DND-41 (cell line): ENCODE measurements around the gene POU3F2.

Experiments
- CTCF ChIP-seq: IDR thresholded peaks from 2 replicates; pipeline ENCODE4 v1.5.1; 2012; ENCODE audit warnings: borderline replicate concordance, low read length, moderate library complexity, mild to moderate bottlenecking; ENCODE audit not compliant: poor library complexity, severe bottlenecking; ENCODE audit errors: extremely low read depth
- EZH2 ChIP-seq: IDR thresholded peaks from 3 replicates; pipeline ENCODE4 v1.6.1; 2012; ENCODE audit warnings: borderline replicate concordance, low read depth, mild to moderate bottlenecking, moderate library complexity, low read length, inconsistent platforms; ENCODE audit not compliant: severe bottlenecking

GRCh38 chr6:98835149-98836024 lies 1.0 kb downstream of the POU3F2 start:
- TF ChIP-seq CTCF: no peak
- TF ChIP-seq EZH2: no peak
